GM19328 (cell line): Measurements from ENCODE around the gene ADCY2.

Experiments used
- ATAC-seq: cut with Tn5 transposase; IDR thresholded peaks from one replicate; pipeline ENCODE4 v1.9.1; 2021; ENCODE audit warnings: mild to moderate bottlenecking, moderate library complexity; ENCODE audit not compliant: unreplicated experiment

The ADCY2 gene

GRCh38 chr5:7436521-7436920, 40.6 kb downstream of the ADCY2 start:
- no peak for ATAC-seq

GRCh38 chr5:7437836-7438235, 41.9 kb downstream of the ADCY2 start:
- ATAC-seq: no peak

GRCh38 chr5:7445068-7445467, 49.1 kb downstream of the ADCY2 start:
- ATAC-seq: no peak

GRCh38 chr5:7445831-7446230, 49.9 kb downstream of the ADCY2 start:
- no peak for ATAC-seq

GRCh38 chr5:7446913-7447312, 51.0 kb downstream of the ADCY2 start:
- no peak for ATAC-seq

- ATAC-seq: no peak
Observed at GRCh38 chr5:7453947-7454346, 58.0 kb downstream of the ADCY2 start.

GRCh38 chr5:7456206-7456605, 60.3 kb downstream of the ADCY2 start:
- no peak for ATAC-seq

GRCh38 chr5:7461371-7461770, 65.4 kb downstream of the ADCY2 start:
- ATAC-seq: no peak

GRCh38 chr5:7462758-7463157, 66.8 kb downstream of the ADCY2 start:
- no peak for ATAC-seq

- ATAC-seq: no peak
Observed at GRCh38 chr5:7464182-7464581, 68.2 kb downstream of the ADCY2 start.

GRCh38 chr5:7467179-7467578, 71.2 kb downstream of the ADCY2 start:
- no peak for ATAC-seq

- ATAC-seq: no peak
Observed at GRCh38 chr5:7468742-7469141, 72.8 kb downstream of the ADCY2 start.

- ATAC-seq: no peak
Observed at GRCh38 chr5:7471710-7472109, 75.8 kb downstream of the ADCY2 start.

- no peak for ATAC-seq
Observed at GRCh38 chr5:7473115-7473514, 77.2 kb downstream of the ADCY2 start.

GRCh38 chr5:7473668-7474215, 77.8 kb downstream of the ADCY2 start:
- ATAC-seq: no peak

GRCh38 chr5:7474821-7475403, 79.0 kb downstream of the ADCY2 start:
- ATAC-seq: no peak

GRCh38 chr5:7478459-7478858, 82.5 kb downstream of the ADCY2 start:
- ATAC-seq: no peak

- ATAC-seq: no peak
Observed at GRCh38 chr5:7488734-7489133, 92.8 kb downstream of the ADCY2 start.

- no peak for ATAC-seq
Observed at GRCh38 chr5:7492371-7492770, 96.4 kb downstream of the ADCY2 start.

- no peak for ATAC-seq
Observed at GRCh38 chr5:7493081-7493480, 97.1 kb downstream of the ADCY2 start.

- no peak for ATAC-seq
Observed at GRCh38 chr5:7493622-7494021, 97.7 kb downstream of the ADCY2 start.

- no peak for ATAC-seq
Observed at GRCh38 chr5:7494481-7495130, 98.7 kb downstream of the ADCY2 start.

GRCh38 chr5:7495131-7495517, 99.2 kb downstream of the ADCY2 start:
- ATAC-seq: no peak
